HepG2 (cell line): ENCODE data around the gene USP12. TPM values are rescaled to one million over a fixed set of nuclear protein-coding genes. Genes with fewer than 3 reads are reported as not detected.

Source experiments
- ATAC-seq: fragments of 200-7000 bp; cut with Tn5 transposase; 3 replicates; pipeline ENCODE4 v1.9.1; 2020; ENCODE audit warnings: mild to moderate bottlenecking, moderate library complexity
- BruUV-seq: library from RNA; stranded (reverse); fragments of 400-500 nt; replicated peaks from 2 replicates; lab custom pipeline; 2021; lab: Mats Ljungman, UMichigan
- CTCF ChIA-PET: fragments of 300-600 bp; formaldehyde crosslinking; extraction: SDS; loops from one replicate; lab custom pipeline; 2021; ENCODE audit warnings: low total read pairs, inconsistent platforms, low intra/inter-chr PET ratio; lab: Yijun Ruan, JAX
- POLR2A ChIA-PET: fragments of 350-600 bp; sonication (Branson Sonifier 250); formaldehyde crosslinking; loops from one replicate; lab custom pipeline; 2020; ENCODE audit warnings: antibody characterized with exemption, inconsistent platforms; lab: Yijun Ruan, JAX
- DNase-seq: peaks from one replicate; pipeline ENCODE4 v3.0.0-alpha.2; 2015; ENCODE audit warnings: low spot score
- FAIRE-seq: peaks from 3 replicates; lab custom pipeline; 2011; peaks lifted over from hg19 to GRCh38; lab: Jason Lieb, UNC
- H2AFZ ChIP-seq: one replicate; pipeline ENCODE4 v1.6.1; 2011; ENCODE audit warnings: low read length, inconsistent platforms
- H3K27ac ChIP-seq: fragments of 300-600 bp; 3 replicates; pipeline ENCODE4 v1.8.0; 2011; ENCODE audit warnings: mixed run types, mild to moderate bottlenecking, mixed read lengths, low read length, inconsistent platforms; ENCODE audit not compliant: insufficient read depth; ENCODE audit errors: extremely low read length
- H3K27me3 ChIP-seq, 2 experiments: fragments of 200-600 bp in 1 of 2; 2 replicates in 1 of 2; 3 replicates in 1 of 2; pipeline versions ENCODE4 v1.6.0 to v1.8.0; 2011; ENCODE audit warnings: low read length in 2 of 2, mild to moderate bottlenecking in 2 of 2, moderate library complexity in 2 of 2, inconsistent platforms in 1 of 2; ENCODE audit not compliant: insufficient read depth in 2 of 2, control insufficient read depth in 1 of 2
- H3K36me3 ChIP-seq, 2 experiments: fragments of 200-600 bp in 1 of 2; replicated peaks in 1 of 2; 2 replicates in 1 of 2; 3 replicates in 1 of 2; pipeline versions ENCODE4 v1.5.1 to v1.8.0; 2011; ENCODE audit warnings: low read length in 2 of 2, inconsistent platforms in 1 of 2; ENCODE audit not compliant: insufficient read depth in 2 of 2, control insufficient read depth in 1 of 2
- H3K4me1 ChIP-seq: 2 replicates; pipeline ENCODE4 v1.5.1; 2012; ENCODE audit warnings: low read length, inconsistent platforms; ENCODE audit not compliant: insufficient read depth
- H3K4me2 ChIP-seq: 2 replicates; pipeline ENCODE4 v1.6.0; 2011; ENCODE audit warnings: low read depth, low read length, inconsistent platforms
- H3K4me3 ChIP-seq, 3 experiments: fragments of 200-600 bp in 1 of 3; sonication (generic), shearing (Covaris generic) in 1 of 3; replicated peaks in 1 of 3; 2 replicates each; pipeline ENCODE4 v1.5.1; 2011 to 2016; ENCODE audit warnings: low read length in 3 of 3, inconsistent platforms in 2 of 3, low read depth in 2 of 3, mild to moderate bottlenecking in 2 of 3, control low read depth in 1 of 3, mixed read lengths in 1 of 3; ENCODE audit not compliant: insufficient read depth in 1 of 3
- H3K79me2 ChIP-seq: one replicate; pipeline ENCODE4 v1.6.1; 2011; ENCODE audit warnings: low read length, inconsistent platforms; ENCODE audit not compliant: insufficient read depth
- H3K9ac ChIP-seq: 2 replicates; pipeline ENCODE4 v1.6.0; 2011; ENCODE audit warnings: mild to moderate bottlenecking, low read depth, low read length, inconsistent platforms; ENCODE audit not compliant: insufficient read depth
- H3K9me3 ChIP-seq: 2 replicates; pipeline ENCODE4 v1.5.1; 2012; ENCODE audit warnings: mild to moderate bottlenecking, low read length
- H4K20me1 ChIP-seq: 2 replicates; pipeline ENCODE4 v1.6.0; 2011; ENCODE audit warnings: inconsistent platforms, mild to moderate bottlenecking, low read length, moderate library complexity; ENCODE audit not compliant: insufficient read depth
- GLI4 ChIP-seq: sonication (generic); formaldehyde crosslinking; IDR thresholded peaks from 2 replicates; pipeline ENCODE4 v1.5.1; 2020; ENCODE audit warnings: missing genetic modification reagents, mild to moderate bottlenecking, moderate library complexity, borderline replicate concordance
- JUND ChIP-seq: sonication (generic); formaldehyde crosslinking; IDR thresholded peaks from 2 replicates; pipeline ENCODE4 v1.8.0; 2022; ENCODE audit warnings: mild to moderate bottlenecking, missing genetic modification reagents
- MTERF4 ChIP-seq: sonication (generic); formaldehyde crosslinking; IDR thresholded peaks from 2 replicates; pipeline ENCODE4 v1.8.0; 2023; ENCODE audit warnings: mild to moderate bottlenecking, missing genetic modification reagents
- RXRB ChIP-seq: IDR thresholded peaks from 2 replicates; pipeline ENCODE4 v1.6.1; 2016; ENCODE audit warnings: borderline replicate concordance, missing genetic modification reagents, missing compliant biosample characterization
- SMARCE1 ChIP-seq: fragments of 450-650 bp; IDR thresholded peaks from 2 replicates; pipeline ENCODE4 v1.6.1; 2017; ENCODE audit warnings: borderline replicate concordance
- SOX13 ChIP-seq, 3 experiments: fragments of 450-650 bp in 1 of 3; sonication (generic) in 1 of 3; formaldehyde crosslinking in 1 of 3; IDR thresholded peaks in 2 of 3; conservative IDR thresholded peaks in 1 of 3; 2 replicates each; pipeline versions ENCODE4 v1.5.0 to v1.6.1; 2016 to 2020; ENCODE audit warnings: antibody characterized with exemption in 1 of 3, mild to moderate bottlenecking in 1 of 3, missing compliant biosample characterization in 1 of 3, missing genetic modification reagents in 1 of 3, moderate library complexity in 1 of 3
- SRSF1 ChIP-seq: fragments of 200-400 bp; formaldehyde crosslinking; optimal IDR thresholded peaks from 2 replicates; pipeline ENCODE3; 2017; ENCODE audit warnings: mild to moderate bottlenecking, low read depth, low read length, moderate library complexity
- ZNF121 ChIP-seq: sonication (generic); formaldehyde crosslinking; IDR thresholded peaks from 2 replicates; pipeline ENCODE4 v1.5.0; 2020; ENCODE audit warnings: mild to moderate bottlenecking, missing genetic modification reagents
- ZNF556 ChIP-seq: sonication (generic); formaldehyde crosslinking; IDR thresholded peaks from 2 replicates; pipeline ENCODE4 v1.4.0; 2020; ENCODE audit warnings: mild to moderate bottlenecking, missing genetic modification reagents, borderline replicate concordance
- ZNF589 ChIP-seq: sonication (generic); formaldehyde crosslinking; conservative IDR thresholded peaks from 2 replicates; pipeline ENCODE4 v1.8.0; 2022; ENCODE audit warnings: mild to moderate bottlenecking, moderate library complexity, missing genetic modification reagents
- ZNF616 ChIP-seq: sonication (generic); formaldehyde crosslinking; IDR thresholded peaks from 2 replicates; pipeline ENCODE4 v1.5.0; 2020; ENCODE audit warnings: low read depth, mild to moderate bottlenecking, missing genetic modification reagents
- ZNF639 ChIP-seq: conservative IDR thresholded peaks from 2 replicates; pipeline ENCODE4 v1.6.1; 2018; ENCODE audit warnings: missing genetic modification reagents
- ZNF790 ChIP-seq: sonication (generic); formaldehyde crosslinking; IDR thresholded peaks from 2 replicates; pipeline ENCODE4 v1.8.0; 2022; ENCODE audit warnings: missing genetic modification reagents, mild to moderate bottlenecking, borderline replicate concordance
- ZNF841 ChIP-seq: sonication (generic); formaldehyde crosslinking; IDR thresholded peaks from 2 replicates; pipeline ENCODE4 v1.8.1; 2023; ENCODE audit warnings: missing genetic modification reagents, borderline replicate concordance
- ZSCAN20 ChIP-seq: sonication (generic); formaldehyde crosslinking; IDR thresholded peaks from 2 replicates; pipeline ENCODE4 v1.4.0; 2020; ENCODE audit warnings: missing genetic modification reagents, mild to moderate bottlenecking, borderline replicate concordance
- WGBS: methylation state at CpG from one replicate; pipeline ENCODE4 v1.1.6; 2017; ENCODE audit warnings: low lambda C conversion rate; 5-methylcytosine and 5-hydroxymethylcytosine counted together
- in situ Hi-C: cut with HindIII; loops from 2 replicates; pipeline ENCODE4 v1.10.0; 2017; ENCODE audit warnings: low pct_unique_long_range_greater_than_20kb; ENCODE audit not compliant: extremely low pct_ligation_motif_present
- intact Hi-C: fragments of 100-400 bp; cut with micrococcal nuclease; formaldehyde crosslinking; loops from one replicate; pipeline ENCODE4 v1.10.0; 2022; ENCODE audit not compliant: unreplicated experiment
- polyA plus RNA-seq, 8 experiments: library from polyadenylated mRNA; depleted of rRNA in 3 of 8; stranded (reverse) in 7 of 8; unstranded in 1 of 8; fragments of >200 nt; fragmentation: Illumina TruSeq in 4 of 8; extraction: Trizol in 4 of 8; gene quantifications; 2 replicates each; pipeline versions ENCODE4 v1.2.1 to v1.2.3, GENCODE V29; 2011 to 2016; ENCODE audit warnings: low read depth in 4 of 8, missing spikeins in 1 of 8, mixed read lengths in 1 of 8; ENCODE audit not compliant: insufficient read depth in 1 of 8
- total RNA-seq, 5 experiments: library from RNA; depleted of rRNA; stranded (reverse); fragments of >200 nt; fragmentation: Illumina TruSeq; extraction: Trizol; gene quantifications; 2 replicates each; pipeline ENCODE4 v1.2.3, GENCODE V29; 2016; ENCODE audit warnings: low read depth in 1 of 5
- TF ChIP-seq, protein P1 (sequence below): sonication (generic); formaldehyde crosslinking; IDR thresholded peaks from 2 replicates; pipeline ENCODE4 v1.4.0; 2020; ENCODE audit warnings: missing genetic modification reagents

USP12 gene
- total and polyA plus RNA-seq, 2 of the 13 experiments (the other 11 are each of a cell fraction or from before 2014, with no cell fraction given), result 9.8 to 19.5 TPM

DNA sequence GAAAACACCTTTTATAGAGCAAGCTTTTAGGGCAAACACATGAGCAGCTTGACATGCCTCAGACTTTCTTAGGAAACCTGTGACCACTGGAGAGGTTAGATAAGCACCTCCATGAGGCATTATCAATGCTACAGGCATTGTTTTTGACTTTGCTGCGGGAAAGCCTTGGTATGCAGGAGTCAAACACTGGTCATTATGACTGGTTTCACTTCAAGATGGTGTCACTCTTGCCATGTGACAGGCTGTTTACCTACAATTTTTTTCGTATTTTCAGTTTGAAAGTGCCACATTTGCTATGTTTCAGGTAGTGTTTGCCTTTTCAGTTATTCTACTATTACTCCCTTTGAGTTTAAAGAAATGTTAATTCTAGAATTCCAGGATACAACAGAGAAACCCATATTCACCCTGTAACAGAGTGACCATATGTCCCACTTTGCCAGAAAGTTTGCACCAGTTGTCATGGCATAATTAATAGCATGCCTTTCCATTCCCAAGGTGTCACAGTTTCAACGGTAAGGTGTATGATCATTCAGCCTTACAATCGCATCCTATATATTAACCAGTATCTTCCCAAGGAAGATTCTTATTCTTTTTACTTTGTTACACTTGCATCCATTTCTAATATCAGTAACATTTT is 33.0 kb downstream of the USP12 start:
- no peak for ATAC-seq
- H3K36me3 ChIP-seq, result peaks cover 0 to 2% of the 10 kb centered on the region in 2 experiments; a peak in 1 of 5 replicates
- no peak for FAIRE-seq
- in situ Hi-C loops (no loop called here), intact Hi-C loops (no loop called here)
- CTCF ChIA-PET, result no interaction called here
- BruUV-seq, result no TSS peak
- 95% methylated on average over 3 of the region's 4 CpGs for WGBS
- H3K4me2 ChIP-seq, result no peak overlapping the region
- no peak overlapping the region for H3K4me3 ChIP-seq
- H2AFZ ChIP-seq, result no peak overlapping the region
- peaks cover 59% of the 10 kb centered on the region for H3K79me2 ChIP-seq
- H3K27ac ChIP-seq, result no peak overlapping the region
- POLR2A ChIA-PET, result no interaction called here
- H3K4me1 ChIP-seq, result peaks cover 27% of the 10 kb centered on the region
- H3K27me3 ChIP-seq, result no peaks in the 10 kb centered on the region
- peaks cover 15% of the 10 kb centered on the region; the same call in 1 of the 2 replicates for H4K20me1 ChIP-seq
- no peak overlapping the region for H3K9ac ChIP-seq
- DNase-seq, result no peak
- peaks cover 6% of the 10 kb centered on the region; the same call in 1 of the 2 replicates for H3K9me3 ChIP-seq
- TF ChIP-seq ZNF121 (CRISPR knock-in tag), result no peak
- no peak for TF ChIP-seq SRSF1
- TF ChIP-seq SOX13 (IDR thresholded peaks at IDR 0.05), result no peak
- TF ChIP-seq SOX13 (CRISPR knock-in tag; conservative IDR thresholded peaks at IDR 0.05 in 1 of 2, IDR thresholded peaks at IDR 0.05 in 1 of 2), result no peak
- no peak for TF ChIP-seq ZNF790 (CRISPR knock-in tag)
- no peak for TF ChIP-seq ZNF616
- TF ChIP-seq RXRB (CRISPR knock-in tag), result no peak
- no peak for TF ChIP-seq ZNF556 (CRISPR knock-in tag)
- TF ChIP-seq GLI4 (CRISPR knock-in tag), result no peak
- TF ChIP-seq, protein P1, sequence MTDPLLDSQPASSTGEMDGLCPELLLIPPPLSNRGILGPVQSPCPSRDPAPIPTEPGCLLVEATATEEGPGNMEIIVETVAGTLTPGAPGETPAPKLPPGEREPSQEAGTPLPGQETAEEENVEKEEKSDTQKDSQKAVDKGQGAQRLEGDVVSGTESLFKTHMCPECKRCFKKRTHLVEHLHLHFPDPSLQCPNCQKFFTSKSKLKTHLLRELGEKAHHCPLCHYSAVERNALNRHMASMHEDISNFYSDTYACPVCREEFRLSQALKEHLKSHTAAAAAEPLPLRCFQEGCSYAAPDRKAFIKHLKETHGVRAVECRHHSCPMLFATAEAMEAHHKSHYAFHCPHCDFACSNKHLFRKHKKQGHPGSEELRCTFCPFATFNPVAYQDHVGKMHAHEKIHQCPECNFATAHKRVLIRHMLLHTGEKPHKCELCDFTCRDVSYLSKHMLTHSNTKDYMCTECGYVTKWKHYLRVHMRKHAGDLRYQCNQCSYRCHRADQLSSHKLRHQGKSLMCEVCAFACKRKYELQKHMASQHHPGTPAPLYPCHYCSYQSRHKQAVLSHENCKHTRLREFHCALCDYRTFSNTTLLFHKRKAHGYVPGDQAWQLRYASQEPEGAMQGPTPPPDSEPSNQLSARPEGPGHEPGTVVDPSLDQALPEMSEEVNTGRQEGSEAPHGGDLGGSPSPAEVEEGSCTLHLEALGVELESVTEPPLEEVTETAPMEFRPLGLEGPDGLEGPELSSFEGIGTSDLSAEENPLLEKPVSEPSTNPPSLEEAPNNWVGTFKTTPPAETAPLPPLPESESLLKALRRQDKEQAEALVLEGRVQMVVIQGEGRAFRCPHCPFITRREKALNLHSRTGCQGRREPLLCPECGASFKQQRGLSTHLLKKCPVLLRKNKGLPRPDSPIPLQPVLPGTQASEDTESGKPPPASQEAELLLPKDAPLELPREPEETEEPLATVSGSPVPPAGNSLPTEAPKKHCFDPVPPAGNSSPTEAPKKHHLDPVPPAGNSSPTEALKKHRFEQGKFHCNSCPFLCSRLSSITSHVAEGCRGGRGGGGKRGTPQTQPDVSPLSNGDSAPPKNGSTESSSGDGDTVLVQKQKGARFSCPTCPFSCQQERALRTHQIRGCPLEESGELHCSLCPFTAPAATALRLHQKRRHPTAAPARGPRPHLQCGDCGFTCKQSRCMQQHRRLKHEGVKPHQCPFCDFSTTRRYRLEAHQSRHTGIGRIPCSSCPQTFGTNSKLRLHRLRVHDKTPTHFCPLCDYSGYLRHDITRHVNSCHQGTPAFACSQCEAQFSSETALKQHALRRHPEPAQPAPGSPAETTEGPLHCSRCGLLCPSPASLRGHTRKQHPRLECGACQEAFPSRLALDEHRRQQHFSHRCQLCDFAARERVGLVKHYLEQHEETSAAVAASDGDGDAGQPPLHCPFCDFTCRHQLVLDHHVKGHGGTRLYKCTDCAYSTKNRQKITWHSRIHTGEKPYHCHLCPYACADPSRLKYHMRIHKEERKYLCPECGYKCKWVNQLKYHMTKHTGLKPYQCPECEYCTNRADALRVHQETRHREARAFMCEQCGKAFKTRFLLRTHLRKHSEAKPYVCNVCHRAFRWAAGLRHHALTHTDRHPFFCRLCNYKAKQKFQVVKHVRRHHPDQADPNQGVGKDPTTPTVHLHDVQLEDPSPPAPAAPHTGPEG (CRISPR knock-in tag), result no peak
- TF ChIP-seq SMARCE1, result no peak
- TF ChIP-seq JUND (CRISPR knock-in tag), result no peak
- TF ChIP-seq ZNF639, result no peak
- no peak for TF ChIP-seq ZSCAN20 (CRISPR knock-in tag)
- TF ChIP-seq MTERF4, result no peak
- TF ChIP-seq ZNF841 (CRISPR knock-in tag), result no peak
- no peak for TF ChIP-seq ZNF589
